A549 (cell line): ENCODE data around the gene THAP4. TPM values are rescaled to one million over a fixed set of nuclear protein-coding genes. Genes with fewer than 3 reads are reported as not detected.

Source experiments
- ATAC-seq, 2 experiments: fragments of 200-7000 bp in 1 of 2; fragments of >200 bp in 1 of 2; cut with Nextera tagmentation in 1 of 2; cut with Tn5 transposase in 1 of 2; 3 replicates each; pipeline versions ENCODE4 v1.8.0 to v1.9.1; 2018 to 2020; ENCODE audit warnings: mild to moderate bottlenecking in 1 of 2, moderate library complexity in 1 of 2
- CTCF ChIA-PET: fragments of 300-600 bp; sonication (Branson Sonifier 250); formaldehyde crosslinking; extraction: SDS; loops from one replicate; lab custom pipeline; 2021; ENCODE audit warnings: antibody characterized with exemption, inconsistent platforms; lab: Yijun Ruan, JAX
- POLR2A ChIA-PET: fragments of 350-600 bp; formaldehyde crosslinking; extraction: SDS; loops from one replicate; lab custom pipeline; 2021; ENCODE audit warnings: antibody characterized with exemption, inconsistent platforms; lab: Yijun Ruan, JAX
- DNase-seq, 2 experiments: peaks; one replicate each; pipeline versions ENCODE4 v3.0.0 to v3.0.0-alpha.2; 2011 to 2016; ENCODE audit warnings: low read depth in 1 of 2, low spot score in 1 of 2
- FAIRE-seq: peaks from 2 replicates; lab custom pipeline; 2011; peaks lifted over from hg19 to GRCh38; lab: Jason Lieb, UNC
- H3K27ac ChIP-seq, 2 experiments: fragments of >200 bp; sonication (Bioruptor Twin); formaldehyde crosslinking; 3 replicates each; pipeline ENCODE4 v1.5.1; 2016 to 2017
- H3K4me1 ChIP-seq: fragments of >200 bp; sonication (Bioruptor Twin); formaldehyde crosslinking; 3 replicates; pipeline ENCODE4 v1.6.1; 2016
- H3K4me2 ChIP-seq: fragments of >200 bp; sonication (Bioruptor Twin); formaldehyde crosslinking; 3 replicates; pipeline ENCODE4 v1.6.1; 2016
- H3K4me3 ChIP-seq: fragments of >200 bp; sonication (Bioruptor Twin); formaldehyde crosslinking; 3 replicates; pipeline ENCODE4 v1.5.1; 2016
- H3K9me3 ChIP-seq: fragments of >200 bp; sonication (Bioruptor Twin); formaldehyde crosslinking; 3 replicates; pipeline ENCODE4 v1.6.1; 2016
- CBX2 ChIP-seq: fragments of 200-600 bp; sonication (generic); IDR thresholded peaks from 2 replicates; pipeline ENCODE4 v1.6.1; 2016; ENCODE audit warnings: low read depth, mild to moderate bottlenecking, borderline replicate concordance
- CBX8 ChIP-seq: fragments of 200-600 bp; sonication (generic); IDR thresholded peaks from 2 replicates; pipeline ENCODE4 v1.6.1; 2016
- EHF ChIP-seq: fragments of 250-450 bp; sonication (Bioruptor Pico); IDR thresholded peaks from 2 replicates; pipeline ENCODE4 v1.5.0; 2020; ENCODE audit warnings: mild to moderate bottlenecking
- EP300 ChIP-seq, 2 experiments: fragments of >200 bp; sonication (Bioruptor Twin); formaldehyde crosslinking; IDR thresholded peaks; 2 replicates in 1 of 2; 3 replicates in 1 of 2; pipeline ENCODE4 v1.6.1; 2016 to 2017
- FOXS1 ChIP-seq: fragments of 250-450 bp; sonication (Bioruptor Pico); IDR thresholded peaks from 2 replicates; pipeline ENCODE4 v1.5.0; 2020; ENCODE audit warnings: mild to moderate bottlenecking, moderate library complexity
- HOXB5 ChIP-seq: fragments of 250-450 bp; sonication (Bioruptor Pico); IDR thresholded peaks from 2 replicates; pipeline ENCODE4 v1.5.0; 2020; ENCODE audit warnings: mild to moderate bottlenecking, moderate library complexity
- JUNB ChIP-seq: fragments of >200 bp; sonication (Bioruptor Twin); formaldehyde crosslinking; IDR thresholded peaks from 2 replicates; pipeline ENCODE4 v1.6.1; 2016
- KDM5A ChIP-seq: fragments of 200-600 bp; sonication (generic); IDR thresholded peaks from 2 replicates; pipeline ENCODE4 v1.6.1; 2016; ENCODE audit warnings: antibody characterized with exemption, mild to moderate bottlenecking
- MYC ChIP-seq: IDR thresholded peaks from 2 replicates; pipeline ENCODE4 v1.6.1; 2012; ENCODE audit warnings: mild to moderate bottlenecking, inconsistent platforms, low read length, improper control_type of control experiment, borderline replicate concordance
- NPAS2 ChIP-seq: fragments of 250-450 bp; sonication (Bioruptor Pico); IDR thresholded peaks from 2 replicates; pipeline ENCODE4 v1.8.0; 2022; ENCODE audit warnings: mild to moderate bottlenecking, moderate library complexity, borderline replicate concordance
- NR3C1 ChIP-seq: fragments of >200 bp; sonication (Bioruptor Twin); formaldehyde crosslinking; IDR thresholded peaks from 3 replicates; pipeline ENCODE4 v1.6.1; 2017
- RAD21 ChIP-seq, 2 experiments: fragments of >200 bp in 1 of 2; sonication (Bioruptor Twin) in 1 of 2; formaldehyde crosslinking in 1 of 2; IDR thresholded peaks in 1 of 2; conservative IDR thresholded peaks in 1 of 2; 2 replicates in 1 of 2; 3 replicates in 1 of 2; pipeline ENCODE4 v1.6.1; 2012 to 2018; ENCODE audit warnings: inconsistent platforms in 1 of 2
- RCOR1 ChIP-seq: fragments of 150-350 bp; IDR thresholded peaks from 2 replicates; pipeline ENCODE4 v1.6.1; 2014; ENCODE audit warnings: antibody characterized with exemption, low read length, low read depth
- ZC3H11A ChIP-seq: fragments of 450-650 bp; IDR thresholded peaks from 2 replicates; pipeline ENCODE4 v1.6.1; 2014; ENCODE audit warnings: antibody characterized with exemption, mild to moderate bottlenecking
- ZNF302 ChIP-seq: fragments of 250-450 bp; sonication (Bioruptor Pico); IDR thresholded peaks from 2 replicates; pipeline ENCODE4 v1.9.0; 2021; ENCODE audit warnings: inconsistent platforms, mild to moderate bottlenecking, moderate library complexity
- WGBS: methylation state at CpG from one replicate; pipeline ENCODE4 v1.1.6; 2017; ENCODE audit errors: missing lambda C conversion rate; 5-methylcytosine and 5-hydroxymethylcytosine counted together
- polyA plus RNA-seq, 4 experiments: library from polyadenylated mRNA; depleted of rRNA in 3 of 4; stranded (reverse); fragments of >200 nt; fragmentation: RNase III in 1 of 4; extraction: RNeasy Plus Mini Kit Qiagen cat#74134 plus additional on column Dnase treatment in 1 of 4; gene quantifications; 2 replicates in 3 of 4; 3 replicates in 1 of 4; pipeline ENCODE4 v1.2.3, GENCODE V29; 2011 to 2017
- TF ChIP-seq, protein P1 (sequence below): fragments of 150-350 bp; IDR thresholded peaks from 2 replicates; pipeline ENCODE4 v1.6.1; 2014; ENCODE audit warnings: low read depth, mild to moderate bottlenecking, low read length
- TF ChIP-seq, protein P2 (sequence below): IDR thresholded peaks from 2 replicates; pipeline ENCODE4 v1.6.1; 2012; ENCODE audit warnings: low read depth, borderline replicate concordance
- TF ChIP-seq, protein P3 (sequence below): fragments of >200 bp; sonication (Bioruptor Twin); formaldehyde crosslinking; IDR thresholded peaks from 2 replicates; pipeline ENCODE4 v1.6.1; 2016
- TF ChIP-seq, protein P4 (sequence below): IDR thresholded peaks from 2 replicates; pipeline ENCODE4 v1.6.1; 2012
- TF ChIP-seq, protein P5 (sequence below): fragments of >200 bp; sonication (Bioruptor Twin); formaldehyde crosslinking; IDR thresholded peaks from 3 replicates; pipeline ENCODE4 v1.5.1; 2016

The THAP4 gene
- polyA plus RNA-seq, 2 of the 4 experiments (the other 2 are of a cell fraction), result 36.1 to 51.0 TPM

DNA sequence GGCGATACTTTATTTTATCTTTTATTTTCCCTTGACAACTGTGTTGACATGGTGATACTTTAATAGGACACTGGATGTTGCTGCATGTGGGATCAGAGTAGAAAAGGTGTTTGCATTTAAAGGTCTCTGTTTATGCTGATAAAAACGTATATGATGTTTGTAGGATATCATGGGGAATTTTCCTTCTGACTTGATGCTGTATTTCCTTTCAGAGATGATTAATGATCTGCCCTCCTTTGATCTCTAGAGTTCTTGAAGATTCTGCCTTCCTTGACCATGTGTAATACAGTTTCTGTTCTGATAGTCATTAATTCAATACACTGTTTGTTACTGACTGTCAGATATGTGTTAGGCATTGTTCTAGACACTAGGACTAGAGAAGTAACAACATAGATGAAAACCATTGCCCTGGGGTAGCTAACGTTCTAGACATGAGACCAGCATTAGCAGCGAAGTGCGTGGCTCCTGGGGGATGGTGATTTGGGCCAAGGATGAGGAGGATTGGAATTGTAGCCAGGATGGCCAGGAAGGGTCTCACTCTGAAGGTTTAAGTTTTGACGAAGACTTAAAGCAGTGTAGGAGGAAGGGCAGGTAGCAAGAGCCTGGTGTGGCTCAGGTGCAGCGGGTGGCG lies 3.3 kb upstream of the THAP4 start:
- Histone ChIP-seq H3K4me3 (no peak overlapping the region), H3K4me1 (peaks cover 16% of the 10 kb centered on the region), H3K27ac (no peak overlapping the region), H3K4me2 (no peak overlapping the region), H3K9me3 (no peaks in the 10 kb centered on the region)
- WGBS, result 85% methylated on average over 8 of the region's 8 CpGs
- CTCF ChIA-PET, result interaction anchor here (0.6 kb wide), 1 partner anchor 556 kb away, joined by 3 read pairs; no protein-coding TSS in a partner anchor
- POLR2A ChIA-PET, result no interaction called here
- ATAC-seq (no peak), FAIRE-seq (no peak), DNase-seq (no peak)
- TF ChIP-seq EHF (CRISPR knock-in tag) (no peak), EP300 (IDR thresholded peaks at IDR 0.05) (no peak), KDM5A (no peak), ZNF302 (CRISPR knock-in tag) (no peak), FOXS1 (CRISPR knock-in tag) (no peak), RAD21 (conservative IDR thresholded peaks at IDR 0.05 in 1 of 2, IDR thresholded peaks at IDR 0.05 in 1 of 2) (no peak), CBX8 (no peak)
- TF ChIP-seq, protein P1, sequence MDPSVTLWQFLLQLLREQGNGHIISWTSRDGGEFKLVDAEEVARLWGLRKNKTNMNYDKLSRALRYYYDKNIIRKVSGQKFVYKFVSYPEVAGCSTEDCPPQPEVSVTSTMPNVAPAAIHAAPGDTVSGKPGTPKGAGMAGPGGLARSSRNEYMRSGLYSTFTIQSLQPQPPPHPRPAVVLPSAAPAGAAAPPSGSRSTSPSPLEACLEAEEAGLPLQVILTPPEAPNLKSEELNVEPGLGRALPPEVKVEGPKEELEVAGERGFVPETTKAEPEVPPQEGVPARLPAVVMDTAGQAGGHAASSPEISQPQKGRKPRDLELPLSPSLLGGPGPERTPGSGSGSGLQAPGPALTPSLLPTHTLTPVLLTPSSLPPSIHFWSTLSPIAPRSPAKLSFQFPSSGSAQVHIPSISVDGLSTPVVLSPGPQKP, result no peak
- TF ChIP-seq, protein P2, sequence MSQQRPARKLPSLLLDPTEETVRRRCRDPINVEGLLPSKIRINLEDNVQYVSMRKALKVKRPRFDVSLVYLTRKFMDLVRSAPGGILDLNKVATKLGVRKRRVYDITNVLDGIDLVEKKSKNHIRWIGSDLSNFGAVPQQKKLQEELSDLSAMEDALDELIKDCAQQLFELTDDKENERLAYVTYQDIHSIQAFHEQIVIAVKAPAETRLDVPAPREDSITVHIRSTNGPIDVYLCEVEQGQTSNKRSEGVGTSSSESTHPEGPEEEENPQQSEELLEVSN, result no peak
- TF ChIP-seq, protein P3, sequence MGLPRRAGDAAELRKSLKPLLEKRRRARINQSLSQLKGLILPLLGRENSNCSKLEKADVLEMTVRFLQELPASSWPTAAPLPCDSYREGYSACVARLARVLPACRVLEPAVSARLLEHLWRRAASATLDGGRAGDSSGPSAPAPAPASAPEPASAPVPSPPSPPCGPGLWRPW, result no peak

DNA sequence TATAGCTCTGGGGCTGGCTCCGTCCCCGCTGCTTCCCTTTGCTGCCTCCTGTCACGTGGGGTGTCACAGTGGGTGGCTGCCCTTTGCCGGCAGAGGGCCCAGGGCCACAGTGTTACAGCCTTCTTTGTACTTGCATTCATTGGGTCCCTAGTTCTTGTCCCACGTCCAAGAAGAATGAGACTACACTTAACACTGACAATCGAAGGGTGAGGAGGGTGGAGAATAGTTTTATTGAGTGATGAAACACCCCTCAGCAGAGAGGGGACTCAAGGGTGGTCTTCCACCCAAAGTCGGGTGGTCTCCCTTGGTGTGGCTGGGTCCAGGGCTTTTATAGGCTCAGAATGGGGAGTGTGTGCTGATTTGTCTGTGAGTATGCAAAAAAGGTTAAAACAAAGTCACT lies 2.4 kb upstream of the THAP4 start:
- Histone ChIP-seq H3K4me3 (no peak overlapping the region), H3K4me2 (peak overlapping the region; percentile 96; the same call in 2 of the 3 replicates), H3K9me3 (no peaks in the 10 kb centered on the region), H3K4me1 (peaks cover 21% of the 10 kb centered on the region), H3K27ac (no peak overlapping the region)
- ChIA-PET POLR2A (no interaction called here), CTCF (interaction anchor here (0.9 kb wide), 1 partner anchor 19 kb away, joined by 3 read pairs; no protein-coding TSS in a partner anchor)
- 88% methylated on average over 7 of the region's 7 CpGs for WGBS
- ATAC-seq, result no peak
- FAIRE-seq, result no peak
- DNase-seq, result no peak
- TF ChIP-seq HOXB5 (CRISPR knock-in tag) (no peak), MYC (no peak), ZC3H11A (no peak), RCOR1 (no peak), ZNF302 (CRISPR knock-in tag) (no peak), RAD21 (conservative IDR thresholded peaks at IDR 0.05 in 1 of 2, IDR thresholded peaks at IDR 0.05 in 1 of 2) (no peak), JUNB (no peak), CBX2 (no peak), NPAS2 (CRISPR knock-in tag) (no peak), NR3C1 (no peak)
- TF ChIP-seq, protein P4, sequence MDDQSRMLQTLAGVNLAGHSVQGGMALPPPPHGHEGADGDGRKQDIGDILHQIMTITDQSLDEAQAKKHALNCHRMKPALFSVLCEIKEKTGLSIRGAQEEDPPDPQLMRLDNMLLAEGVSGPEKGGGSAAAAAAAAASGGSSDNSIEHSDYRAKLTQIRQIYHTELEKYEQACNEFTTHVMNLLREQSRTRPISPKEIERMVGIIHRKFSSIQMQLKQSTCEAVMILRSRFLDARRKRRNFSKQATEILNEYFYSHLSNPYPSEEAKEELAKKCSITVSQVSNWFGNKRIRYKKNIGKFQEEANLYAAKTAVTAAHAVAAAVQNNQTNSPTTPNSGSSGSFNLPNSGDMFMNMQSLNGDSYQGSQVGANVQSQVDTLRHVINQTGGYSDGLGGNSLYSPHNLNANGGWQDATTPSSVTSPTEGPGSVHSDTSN, result no peak
- TF ChIP-seq, protein P5, sequence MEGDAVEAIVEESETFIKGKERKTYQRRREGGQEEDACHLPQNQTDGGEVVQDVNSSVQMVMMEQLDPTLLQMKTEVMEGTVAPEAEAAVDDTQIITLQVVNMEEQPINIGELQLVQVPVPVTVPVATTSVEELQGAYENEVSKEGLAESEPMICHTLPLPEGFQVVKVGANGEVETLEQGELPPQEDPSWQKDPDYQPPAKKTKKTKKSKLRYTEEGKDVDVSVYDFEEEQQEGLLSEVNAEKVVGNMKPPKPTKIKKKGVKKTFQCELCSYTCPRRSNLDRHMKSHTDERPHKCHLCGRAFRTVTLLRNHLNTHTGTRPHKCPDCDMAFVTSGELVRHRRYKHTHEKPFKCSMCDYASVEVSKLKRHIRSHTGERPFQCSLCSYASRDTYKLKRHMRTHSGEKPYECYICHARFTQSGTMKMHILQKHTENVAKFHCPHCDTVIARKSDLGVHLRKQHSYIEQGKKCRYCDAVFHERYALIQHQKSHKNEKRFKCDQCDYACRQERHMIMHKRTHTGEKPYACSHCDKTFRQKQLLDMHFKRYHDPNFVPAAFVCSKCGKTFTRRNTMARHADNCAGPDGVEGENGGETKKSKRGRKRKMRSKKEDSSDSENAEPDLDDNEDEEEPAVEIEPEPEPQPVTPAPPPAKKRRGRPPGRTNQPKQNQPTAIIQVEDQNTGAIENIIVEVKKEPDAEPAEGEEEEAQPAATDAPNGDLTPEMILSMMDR, result no peak
- TF ChIP-seq, protein P2, result no peak
